IMR-90 (cell line): Measurements from ENCODE around the gene KRT4. TPM values are rescaled to one million over a fixed set of nuclear protein-coding genes. Genes with fewer than 3 reads are reported as not detected.

Experiments used
- ATAC-seq: fragments of 200-7000 bp; cut with Tn5 transposase; 2 replicates; pipeline ENCODE4 v1.9.1; 2020; ENCODE audit warnings: low read depth, mild to moderate bottlenecking, moderate library complexity
- BruUV-seq: library from RNA; stranded (reverse); fragments of 400-500 nt; replicated peaks from 2 replicates; lab custom pipeline; 2021; lab: Mats Ljungman, UMichigan
- CTCF ChIA-PET: fragments of 300-600 bp; formaldehyde crosslinking; extraction: SDS; loops from one replicate; lab custom pipeline; 2021; ENCODE audit warnings: antibody characterized with exemption; lab: Yijun Ruan, JAX
- POLR2A ChIA-PET: fragments of 300-600 bp; sonication (Branson Sonifier 250); formaldehyde crosslinking; loops from one replicate; lab custom pipeline; 2022; ENCODE audit warnings: antibody characterized with exemption; ENCODE audit not compliant: unreplicated experiment; lab: Charles Lee
- DNase-seq: peaks from one replicate; pipeline ENCODE4 v3.0.0; 2013
- H2AFZ ChIP-seq: replicated peaks from 2 replicates; pipeline ENCODE3; 2013; ENCODE audit warnings: low read length, mild to moderate bottlenecking; ENCODE audit not compliant: poor library complexity
- H2AK5ac ChIP-seq: 2 replicates; pipeline ENCODE4 v1.6.1; 2013; ENCODE audit warnings: low read depth, low read length, inconsistent platforms
- H2AK9ac ChIP-seq: replicated peaks from 2 replicates; pipeline ENCODE3; 2013; ENCODE audit warnings: mild to moderate bottlenecking, low read depth, low read length, moderate library complexity; ENCODE audit not compliant: poor library complexity
- H2BK120ac ChIP-seq: 2 replicates; pipeline ENCODE4 v1.6.1; 2013; ENCODE audit warnings: low read depth, low read length, inconsistent platforms
- H2BK15ac ChIP-seq: 3 replicates; pipeline ENCODE4 v1.6.1; 2013; ENCODE audit warnings: low read depth, low read length, inconsistent platforms
- H2BK20ac ChIP-seq: 2 replicates; pipeline ENCODE4 v1.6.1; 2013; ENCODE audit warnings: low read depth, mild to moderate bottlenecking, inconsistent platforms, low read length, moderate library complexity
- H2BK5ac ChIP-seq: 2 replicates; pipeline ENCODE4 v1.6.1; 2013; ENCODE audit warnings: mild to moderate bottlenecking, low read depth, low read length, inconsistent platforms; ENCODE audit not compliant: poor library complexity, severe bottlenecking
- H3K14ac ChIP-seq: replicated peaks from 2 replicates; pipeline ENCODE4 v1.6.1; 2013; ENCODE audit warnings: low read depth, low read length, inconsistent platforms
- H3K18ac ChIP-seq: 2 replicates; pipeline ENCODE4 v1.6.1; 2013; ENCODE audit warnings: low read depth, low read length, control low read depth
- H3K23ac ChIP-seq: 2 replicates; pipeline ENCODE4 v1.6.1; 2013; ENCODE audit warnings: low read depth, low read length, inconsistent platforms
- H3K27ac ChIP-seq: 2 replicates; pipeline ENCODE4 v1.5.1; 2013; ENCODE audit warnings: mild to moderate bottlenecking, control low read depth, low read length; ENCODE audit not compliant: insufficient read depth
- H3K27me3 ChIP-seq: 2 replicates; pipeline ENCODE4 v1.6.1; 2013; ENCODE audit warnings: low read length; ENCODE audit not compliant: control insufficient read depth, insufficient read depth
- H3K36me3 ChIP-seq: 2 replicates; pipeline ENCODE4 v1.6.1; 2013; ENCODE audit warnings: low read length, mixed read lengths; ENCODE audit not compliant: control insufficient read depth, insufficient read depth
- H3K4ac ChIP-seq: 2 replicates; pipeline ENCODE4 v1.6.1; 2013; ENCODE audit warnings: low read depth, low read length, inconsistent platforms
- H3K4me1 ChIP-seq: 2 replicates; pipeline ENCODE4 v1.6.1; 2013; ENCODE audit warnings: low read length, mixed read lengths; ENCODE audit not compliant: control insufficient read depth, insufficient read depth
- H3K4me2 ChIP-seq: 2 replicates; pipeline ENCODE4 v1.6.1; 2013; ENCODE audit warnings: low read depth, mild to moderate bottlenecking, control low read depth, low read length, moderate library complexity
- H3K4me3 ChIP-seq: 2 replicates; pipeline ENCODE4 v1.5.1; 2013; ENCODE audit warnings: low read depth, mild to moderate bottlenecking, control low read depth, low read length, moderate library complexity; ENCODE audit not compliant: insufficient read depth
- H3K56ac ChIP-seq: 2 replicates; pipeline ENCODE4 v1.6.1; 2013; ENCODE audit warnings: low read length, inconsistent platforms; ENCODE audit not compliant: insufficient read depth; ENCODE audit errors: extremely low read depth
- H3K79me1 ChIP-seq, 2 experiments: 2 replicates each; pipeline ENCODE4 v1.6.1; 2013; ENCODE audit warnings: low read length in 2 of 2, inconsistent platforms in 1 of 2, low read depth in 1 of 2
- H3K9ac ChIP-seq: 2 replicates; pipeline ENCODE4 v1.6.1; 2013; ENCODE audit warnings: low read depth, low read length, control low read depth
- H3K9me1 ChIP-seq: 2 replicates; pipeline ENCODE4 v1.6.1; 2013; ENCODE audit warnings: low read length, inconsistent platforms; ENCODE audit not compliant: insufficient read depth
- H3K9me3 ChIP-seq: 2 replicates; pipeline ENCODE4 v1.6.1; 2013; ENCODE audit warnings: low read length; ENCODE audit not compliant: control insufficient read depth, insufficient read depth
- H4K20me1 ChIP-seq: 2 replicates; pipeline ENCODE4 v1.6.1; 2013; ENCODE audit warnings: low read length, inconsistent platforms; ENCODE audit not compliant: insufficient read depth
- H4K5ac ChIP-seq: 2 replicates; pipeline ENCODE4 v1.6.1; 2013; ENCODE audit warnings: mild to moderate bottlenecking, low read depth, low read length, control low read depth
- H4K8ac ChIP-seq, 2 experiments: 2 replicates each; pipeline ENCODE4 v1.6.1; 2013; ENCODE audit warnings: low read depth in 2 of 2, low read length in 2 of 2, control low read depth in 1 of 2, inconsistent platforms in 1 of 2
- H4K91ac ChIP-seq: 2 replicates; pipeline ENCODE4 v1.6.1; 2013; ENCODE audit warnings: low read depth, low read length, inconsistent platforms; ENCODE audit not compliant: insufficient read depth
- BHLHE40 ChIP-seq: fragments of 150-350 bp; IDR thresholded peaks from 2 replicates; pipeline ENCODE4 v1.6.1; 2016; ENCODE audit warnings: mild to moderate bottlenecking, low read depth, low read length
- CEBPB ChIP-seq: IDR thresholded peaks from 2 replicates; pipeline ENCODE4 v1.6.1; 2012; ENCODE audit warnings: low read depth, low read length, improper control_type of control experiment
- CHD1 ChIP-seq: IDR thresholded peaks from 2 replicates; pipeline ENCODE4 v1.6.1; 2012; ENCODE audit warnings: low read depth, low read length, improper control_type of control experiment
- MAFK ChIP-seq: IDR thresholded peaks from 2 replicates; pipeline ENCODE4 v1.6.1; 2012; ENCODE audit warnings: low read depth, low read length, improper control_type of control experiment
- MAZ ChIP-seq: IDR thresholded peaks from 2 replicates; pipeline ENCODE4 v1.6.1; 2012; ENCODE audit warnings: low read depth, mild to moderate bottlenecking, low read length, improper control_type of control experiment, moderate library complexity, borderline replicate concordance
- MXI1 ChIP-seq: IDR thresholded peaks from 2 replicates; pipeline ENCODE4 v1.6.1; 2012; ENCODE audit warnings: low read depth, mild to moderate bottlenecking, low read length, moderate library complexity, borderline replicate concordance
- NFE2L2 ChIP-seq: fragments of 150-350 bp; IDR thresholded peaks from 2 replicates; pipeline ENCODE4 v1.6.1; 2016; ENCODE audit warnings: low read depth, mild to moderate bottlenecking, low read length
- POLR2A ChIP-seq: IDR thresholded peaks from 2 replicates; pipeline ENCODE4 v1.6.1; 2012; ENCODE audit warnings: mild to moderate bottlenecking, low read depth, low read length
- RAD21 ChIP-seq: IDR thresholded peaks from 2 replicates; pipeline ENCODE4 v1.6.1; 2012; ENCODE audit warnings: low read length, improper control_type of control experiment
- RCOR1 ChIP-seq: IDR thresholded peaks from 2 replicates; pipeline ENCODE4 v1.6.1; 2012; ENCODE audit warnings: mild to moderate bottlenecking, low read length, improper control_type of control experiment; ENCODE audit not compliant: insufficient replicate concordance
- RFX5 ChIP-seq: IDR thresholded peaks from 2 replicates; pipeline ENCODE4 v1.8.0; 2012; ENCODE audit warnings: low read depth, mild to moderate bottlenecking, low read length, moderate library complexity
- SMC3 ChIP-seq: fragments of 150-350 bp; IDR thresholded peaks from 2 replicates; pipeline ENCODE4 v1.6.1; 2016; ENCODE audit warnings: low read depth, mild to moderate bottlenecking, antibody characterized with exemption, low read length, moderate library complexity
- WGBS, 2 experiments: methylation state at CpG; one replicate each; pipeline versions ENCODE4 v1.1.5 to v1.1.7; 2013; ENCODE audit warnings: missing lambda C conversion rate in 2 of 2; ENCODE audit not compliant: insufficient read length in 1 of 2; ENCODE audit errors: extremely low coverage in 2 of 2; 5-methylcytosine and 5-hydroxymethylcytosine counted together
- dilution Hi-C: fragments of 300-500 bp; cut with HindIII; formaldehyde crosslinking; loops from one replicate; pipeline ENCODE4 v1.14.3; 2018; ENCODE audit warnings: low sequenced_read_pairs; ENCODE audit not compliant: unreplicated experiment
- in situ Hi-C: fragments of 300-500 bp; cut with MboI; formaldehyde crosslinking; loops from 3 replicates; pipeline ENCODE4 v1.14.3; 2019; ENCODE audit warnings: low sequenced_read_pairs, inconsistent platforms, mixed read lengths
- intact Hi-C: fragments of 100-400 bp; cut with micrococcal nuclease; formaldehyde crosslinking; loops from 2 replicates; pipeline ENCODE4 v1.10.0; 2022
- polyA plus RNA-seq, 3 experiments: library from polyadenylated mRNA; depleted of rRNA; stranded (reverse); fragments of >200 nt; gene quantifications; 2 replicates each; pipeline ENCODE4 v1.2.3, GENCODE V29; 2012; ENCODE audit warnings: low replicate concordance in 1 of 3
- total RNA-seq: library from RNA; depleted of rRNA; stranded (reverse); fragments of >200 nt; gene quantifications from 2 replicates; pipeline ENCODE4 v1.2.3, GENCODE V29; 2012
- TF ChIP-seq, protein P1 (sequence below): fragments of 150-350 bp; IDR thresholded peaks from 2 replicates; pipeline ENCODE4 v1.6.1; 2016; ENCODE audit warnings: low read depth, mild to moderate bottlenecking, low read length, moderate library complexity, borderline replicate concordance
- TF ChIP-seq, protein P2 (sequence below): conservative IDR thresholded peaks from 2 replicates; pipeline ENCODE4 v1.5.1; 2012; ENCODE audit warnings: mild to moderate bottlenecking, low read depth, low read length, improper control_type of control experiment
- TF ChIP-seq, protein P3 (sequence below): fragments of 150-350 bp; IDR thresholded peaks from 2 replicates; pipeline ENCODE4 v1.6.1; 2017; ENCODE audit warnings: mild to moderate bottlenecking, antibody characterized with exemption, low read length, low read depth

Gene KRT4
- total and polyA plus RNA-seq, 2 of the 4 experiments (the other 2 are of a cell fraction), result under 0.01 to 0.07 TPM

DNA sequence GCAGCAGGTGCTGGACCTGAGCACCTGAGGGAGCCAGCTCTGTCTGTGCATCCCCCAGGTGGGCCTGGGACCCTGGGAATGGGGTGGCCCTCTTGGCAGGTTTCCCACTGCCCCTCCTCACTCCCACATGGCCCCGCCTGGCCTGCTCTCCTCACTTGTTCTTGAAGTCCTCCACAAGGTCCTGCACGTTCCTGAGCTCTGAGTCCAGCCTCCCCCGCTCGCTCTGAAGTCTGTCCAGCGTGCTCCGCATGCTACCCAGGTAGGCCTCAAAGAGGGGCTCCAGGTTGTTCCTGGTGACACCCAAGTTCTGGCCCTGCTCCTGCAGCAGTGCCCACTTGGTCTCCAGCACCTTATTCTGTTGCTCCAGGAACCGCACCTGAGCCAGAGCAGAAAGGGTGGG, 17.3 kb upstream of the KRT4 start:
- no peak for DNase-seq
- Histone ChIP-seq H2AK9ac (no peak overlapping the region), H3K4me3 (no peak overlapping the region), H3K18ac (no peak overlapping the region), H4K91ac (no peak overlapping the region), H3K36me3 (no peaks in the 10 kb centered on the region), H4K8ac (no peak overlapping the region), H2AFZ (no peak overlapping the region), H3K23ac (no peak overlapping the region), H3K56ac (no peak overlapping the region), H3K27ac (no peak overlapping the region), H4K20me1 (no peaks in the 10 kb centered on the region), H3K9me3 (no peaks in the 10 kb centered on the region), H3K4me1 (peaks cover 10% of the 10 kb centered on the region), H3K27me3 (peaks cover 4% of the 10 kb centered on the region), H3K14ac (no peak overlapping the region), H2BK5ac (no peak overlapping the region), H2BK15ac (no peak overlapping the region), H4K5ac (no peak overlapping the region), H3K79me1 (no peaks in the 10 kb centered on the region), H3K9me1 (peaks cover 9% of the 10 kb centered on the region), H3K9ac (no peak overlapping the region), H3K4me2 (no peak overlapping the region), H2BK20ac (no peak overlapping the region), H2BK120ac (no peak overlapping the region), H3K4ac (no peak overlapping the region), H2AK5ac (no peak overlapping the region)
- dilution Hi-C loops, result no loop called here
- in situ Hi-C loops, result no loop called here
- ATAC-seq, result no peak
- POLR2A ChIA-PET, result interaction anchor here (0.6 kb wide), 1 partner anchor 106 kb away, joined by 5 read pairs; no protein-coding TSS in a partner anchor
- CTCF ChIA-PET, result interaction anchor here (0.7 kb wide), 1 partner anchor 20 kb away, joined by 4 read pairs; no protein-coding TSS in a partner anchor
- no peak for TF ChIP-seq BHLHE40
- no peak for TF ChIP-seq CHD1
- TF ChIP-seq MAZ, result no peak
- TF ChIP-seq RCOR1, result no peak
- no peak for TF ChIP-seq SMC3
- TF ChIP-seq RAD21, result no peak
- TF ChIP-seq MAFK, result no peak
- TF ChIP-seq, protein P1, sequence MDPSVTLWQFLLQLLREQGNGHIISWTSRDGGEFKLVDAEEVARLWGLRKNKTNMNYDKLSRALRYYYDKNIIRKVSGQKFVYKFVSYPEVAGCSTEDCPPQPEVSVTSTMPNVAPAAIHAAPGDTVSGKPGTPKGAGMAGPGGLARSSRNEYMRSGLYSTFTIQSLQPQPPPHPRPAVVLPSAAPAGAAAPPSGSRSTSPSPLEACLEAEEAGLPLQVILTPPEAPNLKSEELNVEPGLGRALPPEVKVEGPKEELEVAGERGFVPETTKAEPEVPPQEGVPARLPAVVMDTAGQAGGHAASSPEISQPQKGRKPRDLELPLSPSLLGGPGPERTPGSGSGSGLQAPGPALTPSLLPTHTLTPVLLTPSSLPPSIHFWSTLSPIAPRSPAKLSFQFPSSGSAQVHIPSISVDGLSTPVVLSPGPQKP, result no peak
- TF ChIP-seq, protein P2, sequence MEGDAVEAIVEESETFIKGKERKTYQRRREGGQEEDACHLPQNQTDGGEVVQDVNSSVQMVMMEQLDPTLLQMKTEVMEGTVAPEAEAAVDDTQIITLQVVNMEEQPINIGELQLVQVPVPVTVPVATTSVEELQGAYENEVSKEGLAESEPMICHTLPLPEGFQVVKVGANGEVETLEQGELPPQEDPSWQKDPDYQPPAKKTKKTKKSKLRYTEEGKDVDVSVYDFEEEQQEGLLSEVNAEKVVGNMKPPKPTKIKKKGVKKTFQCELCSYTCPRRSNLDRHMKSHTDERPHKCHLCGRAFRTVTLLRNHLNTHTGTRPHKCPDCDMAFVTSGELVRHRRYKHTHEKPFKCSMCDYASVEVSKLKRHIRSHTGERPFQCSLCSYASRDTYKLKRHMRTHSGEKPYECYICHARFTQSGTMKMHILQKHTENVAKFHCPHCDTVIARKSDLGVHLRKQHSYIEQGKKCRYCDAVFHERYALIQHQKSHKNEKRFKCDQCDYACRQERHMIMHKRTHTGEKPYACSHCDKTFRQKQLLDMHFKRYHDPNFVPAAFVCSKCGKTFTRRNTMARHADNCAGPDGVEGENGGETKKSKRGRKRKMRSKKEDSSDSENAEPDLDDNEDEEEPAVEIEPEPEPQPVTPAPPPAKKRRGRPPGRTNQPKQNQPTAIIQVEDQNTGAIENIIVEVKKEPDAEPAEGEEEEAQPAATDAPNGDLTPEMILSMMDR, result no peak
- TF ChIP-seq POLR2A, result no peak
- no peak for TF ChIP-seq MXI1
- TF ChIP-seq, protein P3, sequence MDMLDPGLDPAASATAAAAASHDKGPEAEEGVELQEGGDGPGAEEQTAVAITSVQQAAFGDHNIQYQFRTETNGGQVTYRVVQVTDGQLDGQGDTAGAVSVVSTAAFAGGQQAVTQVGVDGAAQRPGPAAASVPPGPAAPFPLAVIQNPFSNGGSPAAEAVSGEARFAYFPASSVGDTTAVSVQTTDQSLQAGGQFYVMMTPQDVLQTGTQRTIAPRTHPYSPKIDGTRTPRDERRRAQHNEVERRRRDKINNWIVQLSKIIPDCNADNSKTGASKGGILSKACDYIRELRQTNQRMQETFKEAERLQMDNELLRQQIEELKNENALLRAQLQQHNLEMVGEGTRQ, result no peak
- TF ChIP-seq RFX5, result no peak
- TF ChIP-seq NFE2L2, result no peak
- TF ChIP-seq CEBPB, result no peak
- 97% methylated on average over 4 of the region's 7 CpGs; no CpG with 5 or more reads in 1 of the 2 experiments for WGBS, 2 experiments
- BruUV-seq, result no TSS peak
- intact Hi-C loops, result no loop called here
